ENCODE results near the gene PXK. TPM values are rescaled to one million over a fixed set of nuclear protein-coding genes. Genes with fewer than 3 reads are reported as not detected.
A peak's percentile ranks its signal among the peaks of the same experiment; 100 is the strongest.

PXK gene
- polyA plus RNA-seq, 1 donor (not counting 4 experiments of a cell fraction or from before 2014, with no cell fraction given) = 12.2 TPM

GRCh38 chr3:58433400-58434167 is 100.9 kb downstream of the PXK start, which contains the start of gene PDHB:
Gene PDHB (minus strand): TSS chr3:58433832. CDS start chr3:58433809, 23 bp downstream.
- Histone ChIP-seq H3K4me1 (ENCODE audit: control insufficient read depth, extremely low read depth, insufficient read depth, low read length) (peaks cover 13% of the 10 kb centered on the region), H2AFZ (ENCODE audit: control insufficient read depth, low read length) (peak within 1 kb of the TSS; percentile 97), H3K79me2 (ENCODE audit: control insufficient read depth, insufficient read depth, low read length) (peaks cover 7% of the 10 kb centered on the region), H3K27ac (ENCODE audit: control insufficient read depth, insufficient read depth, low read length) (peak within 1 kb of the TSS; percentile 80), H3K4me2 (ENCODE audit: control insufficient read depth, extremely low read depth, insufficient read depth, low read depth, low read length) (peak within 1 kb of the TSS; percentile 91), H4K20me1 (ENCODE audit: control insufficient read depth, extremely low read depth, insufficient read depth, low read length) (no peaks in the 10 kb centered on the region), H3K9ac (ENCODE audit: control insufficient read depth, extremely low read depth, insufficient read depth, low read length) (peak within 1 kb of the TSS; percentile 84), H3K9me3 (ENCODE audit: control insufficient read depth, low read depth, low read length) (no peaks in the 10 kb centered on the region), H3K4me3 (ENCODE audit: control insufficient read depth in 2 of 3, extremely low read depth in 1 of 3, insufficient read depth in 2 of 3, low read depth in 1 of 3, low read length in 3 of 3) (peak within 1 kb of the TSS; percentile 76 to 89 (median 85)), H3K36me3 (ENCODE audit: control insufficient read depth in 2 of 2, extremely low read depth in 1 of 2, insufficient read depth in 2 of 2, low read length in 2 of 2) (peaks cover under 1 to 14% of the 10 kb centered on the region in 2 experiments), H3K9me1 (ENCODE audit: control insufficient read depth, extremely low read depth, insufficient read depth, low read length) (no peaks in the 10 kb centered on the region), H3K27me3 (ENCODE audit: control insufficient read depth, extremely low read depth, insufficient read depth, low read length) (no peaks in the 10 kb centered on the region)
- TF ChIP-seq EZH2 (IDR thresholded peaks at IDR 0.05; ENCODE audit: low read length) (no peak), CTCF (optimal IDR thresholded peaks at IDR 0.05 in 1 of 3, IDR thresholded peaks at IDR 0.05 in 1 of 3, conservative IDR thresholded peaks at IDR 0.05 in 1 of 3; ENCODE audit: extremely low read depth in 1 of 3, insufficient read depth in 2 of 3, low read length in 3 of 3) (peak in 1 of 3 experiments; percentile 16)
- FAIRE-seq (no peak), DNase-seq (ENCODE audit: low read depth, low spot score) (peak; percentile 35)
- dilution Hi-C loops (cut with MboI; ENCODE audit: extremely low pct_ligation_motif_present, low sequenced_read_pairs) = no loop called here

- dilution Hi-C loops (cut with MboI; ENCODE audit: extremely low pct_ligation_motif_present, low sequenced_read_pairs) = no loop called here
- Histone ChIP-seq H3K79me2 (ENCODE audit: control insufficient read depth, insufficient read depth, low read length) (peaks cover 7% of the 10 kb centered on the region), H3K4me2 (ENCODE audit: control insufficient read depth, extremely low read depth, insufficient read depth, low read depth, low read length) (peak overlapping the region; percentile 30), H3K27ac (ENCODE audit: control insufficient read depth, insufficient read depth, low read length) (peak overlapping the region; percentile 1), H3K36me3 (ENCODE audit: control insufficient read depth in 2 of 2, extremely low read depth in 1 of 2, insufficient read depth in 2 of 2, low read length in 2 of 2) (peaks cover 0 to 13% of the 10 kb centered on the region in 2 experiments), H3K9me1 (ENCODE audit: control insufficient read depth, extremely low read depth, insufficient read depth, low read length) (no peaks in the 10 kb centered on the region), H3K9me3 (ENCODE audit: control insufficient read depth, low read depth, low read length) (no peaks in the 10 kb centered on the region), H2AFZ (ENCODE audit: control insufficient read depth, low read length) (peak overlapping the region; percentile 25), H3K4me1 (ENCODE audit: control insufficient read depth, extremely low read depth, insufficient read depth, low read length) (peaks cover 13% of the 10 kb centered on the region), H3K27me3 (ENCODE audit: control insufficient read depth, extremely low read depth, insufficient read depth, low read length) (no peaks in the 10 kb centered on the region), H4K20me1 (ENCODE audit: control insufficient read depth, extremely low read depth, insufficient read depth, low read length) (no peaks in the 10 kb centered on the region), H3K4me3 (ENCODE audit: control insufficient read depth in 2 of 3, extremely low read depth in 1 of 3, insufficient read depth in 2 of 3, low read depth in 1 of 3, low read length in 3 of 3) (peak overlapping the region in 2 of 3 experiments; percentile 85 to 89), H3K9ac (ENCODE audit: control insufficient read depth, extremely low read depth, insufficient read depth, low read length) (no peak overlapping the region)
- no peak for DNase-seq (ENCODE audit: low read depth, low spot score)
- FAIRE-seq = no peak
- TF ChIP-seq EZH2 (IDR thresholded peaks at IDR 0.05; ENCODE audit: low read length) (no peak), CTCF (optimal IDR thresholded peaks at IDR 0.05 in 1 of 3, IDR thresholded peaks at IDR 0.05 in 1 of 3, conservative IDR thresholded peaks at IDR 0.05 in 1 of 3; ENCODE audit: extremely low read depth in 1 of 3, insufficient read depth in 2 of 3, low read length in 3 of 3) (no peak)
Measured at GRCh38 chr3:58434168-58434504, 101.4 kb downstream of the PXK start.

All from keratinocyte (primary cell).